ENCODE data around the gene PTPRT.

Gene PTPRT

GRCh38 chr20:42978184-42978974 is 211.3 kb downstream of the PTPRT start:
- H4K20me1 ChIP-seq (ENCODE audit: insufficient read depth, low read length): no peaks in the 10 kb centered on the region
- no peaks in the 10 kb centered on the region for H3K36me3 ChIP-seq (ENCODE audit: insufficient read depth, low read length)
- H3K79me2 ChIP-seq (ENCODE audit: insufficient read depth, low read length): no peaks in the 10 kb centered on the region
- DNase-seq: no peak
- H3K4me2 ChIP-seq (ENCODE audit: insufficient read depth, low read length): no peak overlapping the region
- no peak overlapping the region for H3K27ac ChIP-seq (ENCODE audit: low read length)
- no peak for ATAC-seq (ENCODE audit: insufficient read depth, low read depth)
- H2AFZ ChIP-seq (ENCODE audit: low read depth, low read length): no peak overlapping the region
- H3K9ac ChIP-seq (ENCODE audit: low read depth, low read length): no peak overlapping the region
- TF ChIP-seq CTCF (IDR thresholded peaks at IDR 0.05; ENCODE audit: borderline replicate concordance, extremely low read depth, low read length, poor library complexity, severe bottlenecking) (no peak), EZH2 (IDR thresholded peaks at IDR 0.05; ENCODE audit: borderline replicate concordance, low read depth, low read length, severe bottlenecking) (no peak)
- H3K27me3 ChIP-seq (ENCODE audit: insufficient read depth, low read length, poor library complexity): no peaks in the 10 kb centered on the region
- no peaks in the 10 kb centered on the region for H3K4me1 ChIP-seq (ENCODE audit: insufficient read depth, low read length)
- no peak overlapping the region for H3K4me3 ChIP-seq (ENCODE audit: low read depth in 1 of 2, low read length in 2 of 2)
- no peaks in the 10 kb centered on the region for H3K9me3 ChIP-seq (ENCODE audit: insufficient read depth, low read length, severe bottlenecking)

- TF ChIP-seq EZH2 (IDR thresholded peaks at IDR 0.05; ENCODE audit: borderline replicate concordance, low read depth, low read length, severe bottlenecking): no peak
- TF ChIP-seq CTCF (IDR thresholded peaks at IDR 0.05; ENCODE audit: borderline replicate concordance, extremely low read depth, low read length, poor library complexity, severe bottlenecking): no peak
- H3K4me2 ChIP-seq (ENCODE audit: insufficient read depth, low read length): no peak overlapping the region
- no peaks in the 10 kb centered on the region for H3K4me1 ChIP-seq (ENCODE audit: insufficient read depth, low read length)
- H3K36me3 ChIP-seq (ENCODE audit: insufficient read depth, low read length): no peaks in the 10 kb centered on the region
- no peak overlapping the region for H3K27ac ChIP-seq (ENCODE audit: low read length)
- H3K27me3 ChIP-seq (ENCODE audit: insufficient read depth, low read length, poor library complexity): no peaks in the 10 kb centered on the region
- DNase-seq: no peak
- no peaks in the 10 kb centered on the region for H4K20me1 ChIP-seq (ENCODE audit: insufficient read depth, low read length)
- no peaks in the 10 kb centered on the region for H3K79me2 ChIP-seq (ENCODE audit: insufficient read depth, low read length)
- no peak for ATAC-seq (ENCODE audit: insufficient read depth, low read depth)
- no peaks in the 10 kb centered on the region for H3K9me3 ChIP-seq (ENCODE audit: insufficient read depth, low read length, severe bottlenecking)
- no peak overlapping the region for H3K4me3 ChIP-seq (ENCODE audit: low read depth in 1 of 2, low read length in 2 of 2)
- H3K9ac ChIP-seq (ENCODE audit: low read depth, low read length): no peak overlapping the region
- no peak overlapping the region for H2AFZ ChIP-seq (ENCODE audit: low read depth, low read length)
Observed at GRCh38 chr20:42975974-42976373, 213.7 kb downstream of the PTPRT start.

GRCh38 chr20:42974347-42974746 is 215.4 kb downstream of the PTPRT start:
- H3K4me1 ChIP-seq (ENCODE audit: insufficient read depth, low read length): no peaks in the 10 kb centered on the region
- no peaks in the 10 kb centered on the region for H3K27me3 ChIP-seq (ENCODE audit: insufficient read depth, low read length, poor library complexity)
- no peaks in the 10 kb centered on the region for H3K36me3 ChIP-seq (ENCODE audit: insufficient read depth, low read length)
- no peak overlapping the region for H3K27ac ChIP-seq (ENCODE audit: low read length)
- H3K9me3 ChIP-seq (ENCODE audit: insufficient read depth, low read length, severe bottlenecking): no peaks in the 10 kb centered on the region
- H2AFZ ChIP-seq (ENCODE audit: low read depth, low read length): no peak overlapping the region
- DNase-seq: no peak
- no peak for TF ChIP-seq CTCF (IDR thresholded peaks at IDR 0.05; ENCODE audit: borderline replicate concordance, extremely low read depth, low read length, poor library complexity, severe bottlenecking)
- TF ChIP-seq EZH2 (IDR thresholded peaks at IDR 0.05; ENCODE audit: borderline replicate concordance, low read depth, low read length, severe bottlenecking): no peak
- no peaks in the 10 kb centered on the region for H3K79me2 ChIP-seq (ENCODE audit: insufficient read depth, low read length)
- no peaks in the 10 kb centered on the region for H4K20me1 ChIP-seq (ENCODE audit: insufficient read depth, low read length)
- no peak for ATAC-seq (ENCODE audit: insufficient read depth, low read depth)
- no peak overlapping the region for H3K4me3 ChIP-seq (ENCODE audit: low read depth in 1 of 2, low read length in 2 of 2)
- no peak overlapping the region for H3K9ac ChIP-seq (ENCODE audit: low read depth, low read length)
- H3K4me2 ChIP-seq (ENCODE audit: insufficient read depth, low read length): no peak overlapping the region
